HepG2 (cell line): ENCODE measurements around the gene CD1C. TPM values are rescaled to one million over a fixed set of nuclear protein-coding genes. Genes with fewer than 3 reads are reported as not detected.

Source experiments
- ATAC-seq: fragments of 200-7000 bp; cut with Tn5 transposase; 3 replicates; pipeline ENCODE4 v1.9.1; 2020; ENCODE audit warnings: mild to moderate bottlenecking, moderate library complexity
- BruUV-seq: library from RNA; stranded (reverse); fragments of 400-500 nt; replicated peaks from 2 replicates; lab custom pipeline; 2021; lab: Mats Ljungman, UMichigan
- CTCF ChIA-PET: fragments of 300-600 bp; formaldehyde crosslinking; extraction: SDS; loops from one replicate; lab custom pipeline; 2021; ENCODE audit warnings: low total read pairs, inconsistent platforms, low intra/inter-chr PET ratio; lab: Yijun Ruan, JAX
- POLR2A ChIA-PET: fragments of 350-600 bp; sonication (Branson Sonifier 250); formaldehyde crosslinking; loops from one replicate; lab custom pipeline; 2020; ENCODE audit warnings: antibody characterized with exemption, inconsistent platforms; lab: Yijun Ruan, JAX
- DNase-seq: peaks from one replicate; pipeline ENCODE4 v3.0.0-alpha.2; 2015; ENCODE audit warnings: low spot score
- FAIRE-seq: peaks from 3 replicates; lab custom pipeline; 2011; peaks lifted over from hg19 to GRCh38; lab: Jason Lieb, UNC
- H2AFZ ChIP-seq: one replicate; pipeline ENCODE4 v1.6.1; 2011; ENCODE audit warnings: low read length, inconsistent platforms
- H3K27ac ChIP-seq: fragments of 300-600 bp; 3 replicates; pipeline ENCODE4 v1.8.0; 2011; ENCODE audit warnings: mixed run types, mild to moderate bottlenecking, mixed read lengths, low read length, inconsistent platforms; ENCODE audit not compliant: insufficient read depth; ENCODE audit errors: extremely low read length
- H3K27me3 ChIP-seq, 2 experiments: fragments of 200-600 bp in 1 of 2; 2 replicates in 1 of 2; 3 replicates in 1 of 2; pipeline versions ENCODE4 v1.6.0 to v1.8.0; 2011; ENCODE audit warnings: low read length in 2 of 2, mild to moderate bottlenecking in 2 of 2, moderate library complexity in 2 of 2, inconsistent platforms in 1 of 2; ENCODE audit not compliant: insufficient read depth in 2 of 2, control insufficient read depth in 1 of 2
- H3K36me3 ChIP-seq, 2 experiments: fragments of 200-600 bp in 1 of 2; replicated peaks in 1 of 2; 2 replicates in 1 of 2; 3 replicates in 1 of 2; pipeline versions ENCODE4 v1.5.1 to v1.8.0; 2011; ENCODE audit warnings: low read length in 2 of 2, inconsistent platforms in 1 of 2; ENCODE audit not compliant: insufficient read depth in 2 of 2, control insufficient read depth in 1 of 2
- H3K4me1 ChIP-seq: 2 replicates; pipeline ENCODE4 v1.5.1; 2012; ENCODE audit warnings: low read length, inconsistent platforms; ENCODE audit not compliant: insufficient read depth
- H3K4me2 ChIP-seq: 2 replicates; pipeline ENCODE4 v1.6.0; 2011; ENCODE audit warnings: low read depth, low read length, inconsistent platforms
- H3K4me3 ChIP-seq, 3 experiments: fragments of 200-600 bp in 1 of 3; sonication (generic), shearing (Covaris generic) in 1 of 3; replicated peaks in 1 of 3; 2 replicates each; pipeline ENCODE4 v1.5.1; 2011 to 2016; ENCODE audit warnings: low read length in 3 of 3, inconsistent platforms in 2 of 3, low read depth in 2 of 3, mild to moderate bottlenecking in 2 of 3, control low read depth in 1 of 3, mixed read lengths in 1 of 3; ENCODE audit not compliant: insufficient read depth in 1 of 3
- H3K79me2 ChIP-seq: one replicate; pipeline ENCODE4 v1.6.1; 2011; ENCODE audit warnings: low read length, inconsistent platforms; ENCODE audit not compliant: insufficient read depth
- H3K9ac ChIP-seq: 2 replicates; pipeline ENCODE4 v1.6.0; 2011; ENCODE audit warnings: mild to moderate bottlenecking, low read depth, low read length, inconsistent platforms; ENCODE audit not compliant: insufficient read depth
- H3K9me3 ChIP-seq: 2 replicates; pipeline ENCODE4 v1.5.1; 2012; ENCODE audit warnings: mild to moderate bottlenecking, low read length
- H4K20me1 ChIP-seq: 2 replicates; pipeline ENCODE4 v1.6.0; 2011; ENCODE audit warnings: inconsistent platforms, mild to moderate bottlenecking, low read length, moderate library complexity; ENCODE audit not compliant: insufficient read depth
- DZIP1 ChIP-seq: sonication (generic); formaldehyde crosslinking; IDR thresholded peaks from 2 replicates; pipeline ENCODE4 v1.5.0; 2020; ENCODE audit warnings: mild to moderate bottlenecking, missing genetic modification reagents
- KDM5B ChIP-seq: sonication (generic); formaldehyde crosslinking; IDR thresholded peaks from 2 replicates; pipeline ENCODE4 v1.4.0; 2020; ENCODE audit warnings: missing genetic modification reagents, mild to moderate bottlenecking, borderline replicate concordance
- MAFK ChIP-seq, 2 experiments: IDR thresholded peaks in 1 of 2; conservative IDR thresholded peaks in 1 of 2; 2 replicates each; pipeline ENCODE4 v1.6.1; 2011; ENCODE audit warnings: improper control_type of control experiment in 2 of 2, low read length in 2 of 2
- POLR2G ChIP-seq: fragments of 200-400 bp; formaldehyde crosslinking; IDR thresholded peaks from 2 replicates; pipeline ENCODE4 v1.6.1; 2018; ENCODE audit warnings: mild to moderate bottlenecking, low read depth, low read length, moderate library complexity
- SAFB2 ChIP-seq: sonication (generic); formaldehyde crosslinking; IDR thresholded peaks from 2 replicates; pipeline ENCODE4 v1.5.1; 2020; ENCODE audit warnings: missing genetic modification reagents, low read depth, mild to moderate bottlenecking, borderline replicate concordance
- ZFP36 ChIP-seq: fragments of 150-350 bp; IDR thresholded peaks from 2 replicates; pipeline ENCODE4 v1.6.1; 2018; ENCODE audit warnings: borderline replicate concordance, low read length, low read depth; ENCODE audit not compliant: partially characterized antibody
- ZNF335 ChIP-seq: sonication (generic); formaldehyde crosslinking; IDR thresholded peaks from 2 replicates; pipeline ENCODE4 v1.4.0; 2020; ENCODE audit warnings: missing genetic modification reagents
- ZNF644 ChIP-seq: IDR thresholded peaks from 2 replicates; pipeline ENCODE4 v1.6.1; 2016; ENCODE audit warnings: low read depth
- ZNF841 ChIP-seq: sonication (generic); formaldehyde crosslinking; IDR thresholded peaks from 2 replicates; pipeline ENCODE4 v1.8.1; 2023; ENCODE audit warnings: missing genetic modification reagents, borderline replicate concordance
- WGBS: methylation state at CpG from one replicate; pipeline ENCODE4 v1.1.6; 2017; ENCODE audit warnings: low lambda C conversion rate; 5-methylcytosine and 5-hydroxymethylcytosine counted together
- in situ Hi-C: cut with HindIII; loops from 2 replicates; pipeline ENCODE4 v1.10.0; 2017; ENCODE audit warnings: low pct_unique_long_range_greater_than_20kb; ENCODE audit not compliant: extremely low pct_ligation_motif_present
- intact Hi-C: fragments of 100-400 bp; cut with micrococcal nuclease; formaldehyde crosslinking; loops from one replicate; pipeline ENCODE4 v1.10.0; 2022; ENCODE audit not compliant: unreplicated experiment
- polyA plus RNA-seq, 8 experiments: library from polyadenylated mRNA; depleted of rRNA in 3 of 8; stranded (reverse) in 7 of 8; unstranded in 1 of 8; fragments of >200 nt; fragmentation: Illumina TruSeq in 4 of 8; extraction: Trizol in 4 of 8; gene quantifications; 2 replicates each; pipeline versions ENCODE4 v1.2.1 to v1.2.3, GENCODE V29; 2011 to 2016; ENCODE audit warnings: low read depth in 4 of 8, missing spikeins in 1 of 8, mixed read lengths in 1 of 8; ENCODE audit not compliant: insufficient read depth in 1 of 8
- total RNA-seq, 5 experiments: library from RNA; depleted of rRNA; stranded (reverse); fragments of >200 nt; fragmentation: Illumina TruSeq; extraction: Trizol; gene quantifications; 2 replicates each; pipeline ENCODE4 v1.2.3, GENCODE V29; 2016; ENCODE audit warnings: low read depth in 1 of 5
- TF ChIP-seq, protein P1 (sequence below): sonication (generic); formaldehyde crosslinking; IDR thresholded peaks from 2 replicates; pipeline ENCODE4 v1.8.0; 2022; ENCODE audit warnings: missing genetic modification reagents, mild to moderate bottlenecking, borderline replicate concordance
- TF ChIP-seq, protein P2 (sequence below): IDR thresholded peaks from 2 replicates; pipeline ENCODE4 v1.6.1; 2016; ENCODE audit warnings: mild to moderate bottlenecking

CD1C gene
- total and polyA plus RNA-seq, 2 of the 13 experiments (the other 11 are each of a cell fraction or from before 2014, with no cell fraction given): not detected

GRCh38 chr1:158334526-158335212 is 44.9 kb downstream of the CD1C start:
- Histone ChIP-seq H4K20me1 (no peaks in the 10 kb centered on the region), H3K36me3 (no peaks in the 10 kb centered on the region), H3K4me2 (no peak overlapping the region), H3K27me3 (no peaks in the 10 kb centered on the region), H2AFZ (no peak overlapping the region), H3K9me3 (peaks cover 5% of the 10 kb centered on the region), H3K4me1 (no peaks in the 10 kb centered on the region), H3K9ac (no peak overlapping the region), H3K4me3 (no peak overlapping the region), H3K27ac (no peak overlapping the region), H3K79me2 (no peaks in the 10 kb centered on the region)
- TF ChIP-seq SAFB2 (CRISPR knock-in tag) (no peak), MAFK (conservative IDR thresholded peaks at IDR 0.05 in 1 of 2, IDR thresholded peaks at IDR 0.05 in 1 of 2; ENCODE audit: low read length in 2 of 2) (peak in 1 of 2 experiments; percentile 24; a peak in 1 of 4 replicates)
- TF ChIP-seq, protein P1, sequence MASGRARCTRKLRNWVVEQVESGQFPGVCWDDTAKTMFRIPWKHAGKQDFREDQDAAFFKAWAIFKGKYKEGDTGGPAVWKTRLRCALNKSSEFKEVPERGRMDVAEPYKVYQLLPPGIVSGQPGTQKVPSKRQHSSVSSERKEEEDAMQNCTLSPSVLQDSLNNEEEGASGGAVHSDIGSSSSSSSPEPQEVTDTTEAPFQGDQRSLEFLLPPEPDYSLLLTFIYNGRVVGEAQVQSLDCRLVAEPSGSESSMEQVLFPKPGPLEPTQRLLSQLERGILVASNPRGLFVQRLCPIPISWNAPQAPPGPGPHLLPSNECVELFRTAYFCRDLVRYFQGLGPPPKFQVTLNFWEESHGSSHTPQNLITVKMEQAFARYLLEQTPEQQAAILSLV (CRISPR knock-in tag): no peak
- no peak for DNase-seq
- no TSS peak for BruUV-seq
- FAIRE-seq: no peak
- POLR2A ChIA-PET: no interaction called here
- intact Hi-C loops (no loop called here), in situ Hi-C loops (no loop called here)
- ATAC-seq: no peak
- CTCF ChIA-PET: no interaction called here
- 0% methylated on average over 2 of the region's 2 CpGs for WGBS

DNA sequence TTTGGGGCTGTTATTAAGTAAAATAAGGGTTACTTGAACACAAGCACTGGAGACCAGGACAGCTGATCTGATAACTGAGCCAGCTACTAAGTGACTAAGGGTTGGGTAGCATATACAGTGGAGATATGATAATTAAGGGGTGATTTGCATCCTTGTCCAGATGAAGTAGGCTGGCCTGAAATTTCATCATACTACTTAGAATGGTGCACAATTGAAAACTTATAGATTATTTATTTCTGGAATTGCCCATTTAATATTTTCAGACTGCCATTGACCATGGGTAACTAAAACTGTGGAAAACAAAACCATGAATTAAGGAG is 45.5 kb downstream of the CD1C start:
- Histone ChIP-seq H4K20me1 (no peaks in the 10 kb centered on the region), H2AFZ (no peak overlapping the region), H3K4me3 (no peak overlapping the region), H3K9ac (no peak overlapping the region), H3K27me3 (no peaks in the 10 kb centered on the region), H3K4me2 (no peak overlapping the region), H3K79me2 (no peaks in the 10 kb centered on the region), H3K27ac (no peak overlapping the region), H3K9me3 (peaks cover 5% of the 10 kb centered on the region), H3K4me1 (no peaks in the 10 kb centered on the region), H3K36me3 (no peaks in the 10 kb centered on the region)
- ATAC-seq (no peak), DNase-seq (no peak), FAIRE-seq (no peak)
- CTCF ChIA-PET: no interaction called here
- intact Hi-C loops (no loop called here), in situ Hi-C loops (no loop called here)
- TF ChIP-seq KDM5B (CRISPR knock-in tag): no peak
- TF ChIP-seq POLR2G: no peak
- TF ChIP-seq ZNF335: no peak
- no peak for TF ChIP-seq ZNF841 (CRISPR knock-in tag)
- no peak for TF ChIP-seq ZFP36
- no peak for TF ChIP-seq ZNF644 (CRISPR knock-in tag)
- TF ChIP-seq DZIP1 (CRISPR knock-in tag): no peak
- TF ChIP-seq, protein P2, sequence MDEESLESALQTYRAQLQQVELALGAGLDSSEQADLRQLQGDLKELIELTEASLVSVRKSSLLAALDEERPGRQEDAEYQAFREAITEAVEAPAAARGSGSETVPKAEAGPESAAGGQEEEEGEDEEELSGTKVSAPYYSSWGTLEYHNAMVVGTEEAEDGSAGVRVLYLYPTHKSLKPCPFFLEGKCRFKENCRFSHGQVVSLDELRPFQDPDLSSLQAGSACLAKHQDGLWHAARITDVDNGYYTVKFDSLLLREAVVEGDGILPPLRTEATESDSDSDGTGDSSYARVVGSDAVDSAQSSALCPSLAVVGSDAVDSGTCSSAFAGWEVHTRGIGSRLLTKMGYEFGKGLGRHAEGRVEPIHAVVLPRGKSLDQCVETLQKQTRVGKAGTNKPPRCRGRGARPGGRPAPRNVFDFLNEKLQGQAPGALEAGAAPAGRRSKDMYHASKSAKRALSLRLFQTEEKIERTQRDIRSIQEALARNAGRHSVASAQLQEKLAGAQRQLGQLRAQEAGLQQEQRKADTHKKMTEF (CRISPR knock-in tag): no peak
- no TSS peak for BruUV-seq
- POLR2A ChIA-PET: no interaction called here
